Measurements from ENCODE around the gene VTI1B. TPM values are rescaled to one million over a fixed set of nuclear protein-coding genes. Genes with fewer than 3 reads are reported as not detected.

VTI1B gene
- total and polyA plus RNA-seq, 10 of the 15 experiments (the other 5 are each of a cell fraction or from before 2014, with no cell fraction given) = 15.0 to 117 (median 50.5) TPM

GRCh38 chr14:67602076-67602475 lies 72.4 kb downstream of the VTI1B start:
- FAIRE-seq (no peak), ATAC-seq (no peak), DNase-seq (ENCODE audit: low read depth, low spot score) (no peak)
- Histone ChIP-seq H3K9ac (ENCODE audit: control insufficient read depth, insufficient read depth, low read length) (no peak overlapping the region), H3K27ac (ENCODE audit: control insufficient read depth, insufficient read depth) (no peak overlapping the region), H3K27me3 (replicated peaks in 1 of 2; ENCODE audit: control insufficient read depth in 2 of 2, insufficient read depth in 2 of 2, low read length in 1 of 2) (no peaks in the 10 kb centered on the region), H2AFZ (ENCODE audit: control insufficient read depth, low read depth, low read length) (no peak overlapping the region), H3K4me3 (no peak overlapping the region), H4K20me1 (ENCODE audit: control insufficient read depth, insufficient read depth) (no peaks in the 10 kb centered on the region), H3K9me3 (replicated peaks; ENCODE audit: control insufficient read depth, insufficient read depth, low read length) (peaks cover 2% of the 10 kb centered on the region; the same call in 1 of the 3 replicates), H3K4me2 (ENCODE audit: control insufficient read depth, insufficient read depth) (no peak overlapping the region; the same call in 1 of the 2 replicates), H3K79me2 (ENCODE audit: control insufficient read depth, insufficient read depth, low read length) (peaks cover 10% of the 10 kb centered on the region), H3K36me3 (ENCODE audit: control insufficient read depth in 2 of 2, insufficient read depth in 2 of 2, low read length in 1 of 2) (no peaks in the 10 kb centered on the region), H3K4me1 (ENCODE audit: control insufficient read depth, insufficient read depth, low read length) (peaks cover 9% of the 10 kb centered on the region; the same call in 1 of the 2 replicates)
- no TSS peak for BruUV-seq (replicated peaks)
- ChIA-PET SMC1A (ENCODE audit: uncharacterized antibody, unreplicated experiment) (interaction anchor here (0.7 to 1.1 kb wide), 4 partner anchors 17 to 76 kb away, joined by 3 read pairs; no protein-coding TSS in a partner anchor), RAD21 (ENCODE audit: unreplicated experiment) (interaction anchor here (0.8 kb wide), 1 partner anchor 65 kb away, joined by 3 read pairs; no protein-coding TSS in a partner anchor), POLR2A (interaction anchor here (1.2 kb wide), 1 partner anchor 93 kb away, joined by 3 read pairs; the partner anchor contains the start of gene RDH11), CTCF (interaction anchor here (1.0 to 1.2 kb wide), 2 partner anchors 72 to 100 kb away, joined by 3 read pairs; partner anchors contain the start of gene RDH12)
- in situ Hi-C loops (cut with MboI) (no loop called here), intact Hi-C loops (cut with micrococcal nuclease; ENCODE audit: unreplicated experiment) (no loop called here)
- 53% methylated on average over 7 of the region's 7 CpGs for WGBS (ENCODE audit: insufficient coverage, insufficient replicate concordance, low lambda C conversion rate, missing lambda C conversion rate)
- TF ChIP-seq NFXL1 (IDR thresholded peaks at IDR 0.05; ENCODE audit: borderline replicate concordance) (no peak), ZBTB11 (CRISPR knock-in tag; IDR thresholded peaks at IDR 0.05) (no peak), BHLHE40 (IDR thresholded peaks at IDR 0.05; ENCODE audit: borderline replicate concordance in 1 of 2, low read depth in 2 of 2, low read length in 1 of 2) (peak in 1 of 2 experiments; percentile 55; a peak in 1 of 4 replicates), SPI1 (IDR thresholded peaks at IDR 0.05; ENCODE audit: borderline replicate concordance, insufficient read depth, low read depth, low read length) (peak; percentile 24; the same call in 1 of the 2 replicates), SIN3A (IDR thresholded peaks at IDR 0.05; ENCODE audit: low read depth, low read length) (no peak)

All from GM12878 (cell line).